Right lung (tissue), 5 donors: ENCODE data around the gene ACOT7. TPM values are rescaled to one million over a fixed set of nuclear protein-coding genes. Genes with fewer than 3 reads are reported as not detected.
A peak's percentile ranks its signal among the peaks of the same experiment; 100 is the strongest.

Experiments used
- DNase-seq, 2 donors: peaks; one replicate each; pipeline ENCODE4 v3.0.0-alpha.2; 2013
- polyA plus RNA-seq, 5 donors: library from polyadenylated mRNA; unstranded; fragments of 120-200 nt; gene quantifications; one replicate each; pipeline versions ENCODE4 v1.2.1 to v1.2.3, GENCODE V29; 2013; ENCODE audit warnings: inconsistent platforms in 1 of 5, low replicate concordance in 1 of 5; ENCODE audit not compliant: insufficient read length in 5 of 5, insufficient read depth in 1 of 5

ACOT7 gene
- polyA plus RNA-seq, 5 donors: 11.7 to 17.0 (median 14.4) TPM

DNA sequence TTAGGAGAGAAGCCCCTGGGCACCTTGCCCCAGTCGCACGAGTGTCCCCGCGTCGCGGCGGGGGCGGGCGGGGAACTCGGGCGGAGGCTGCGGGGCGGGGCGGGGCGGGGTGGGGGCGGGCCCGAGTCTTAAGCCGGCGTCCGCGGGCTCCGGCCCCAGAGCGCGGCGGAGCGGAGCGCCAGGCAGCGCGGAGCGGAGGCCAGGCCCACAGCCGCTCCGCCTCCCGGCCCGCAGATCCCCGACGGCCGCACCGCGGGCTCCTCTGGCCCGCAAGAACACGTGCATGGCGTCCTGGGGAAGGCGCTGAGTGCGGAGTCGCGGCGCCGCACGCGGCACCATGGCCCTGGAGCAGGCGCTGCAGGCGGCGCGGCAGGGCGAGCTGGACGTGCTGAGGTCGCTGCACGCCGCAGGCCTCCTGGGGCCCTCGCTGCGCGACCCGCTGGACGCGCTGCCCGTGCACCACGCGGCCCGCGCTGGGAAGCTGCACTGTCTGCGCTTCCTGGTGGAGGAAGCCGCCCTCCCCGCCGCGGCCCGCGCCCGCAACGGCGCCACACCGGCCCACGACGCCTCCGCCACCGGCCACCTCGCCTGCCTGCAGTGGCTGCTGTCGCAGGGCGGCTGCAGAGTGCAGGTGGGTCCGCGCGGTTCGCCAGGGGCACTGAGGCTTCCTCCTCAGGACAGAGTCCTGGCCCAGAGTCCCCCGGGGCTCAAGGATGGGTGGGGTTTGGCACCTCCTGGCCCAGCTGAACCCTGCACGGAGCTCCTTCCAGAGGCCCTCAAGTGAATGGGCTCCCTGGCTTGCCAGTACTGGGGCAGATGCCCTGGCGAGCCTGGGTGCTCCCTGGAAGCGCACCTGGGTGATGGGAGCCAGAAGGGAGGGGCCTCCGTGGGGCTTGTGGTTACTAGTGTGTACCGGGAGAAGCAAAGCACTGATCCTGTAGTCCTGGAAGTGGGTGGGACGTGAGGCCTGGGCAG, 31.3 kb upstream of the ACOT7 start, which contains the start of gene ESPN:
Gene ESPN (plus strand): TSS at position 158 of the 975 bp plus-strand sequence. CDS start 180 bp downstream, at position 338.
- DNase-seq: no peak

DNA sequence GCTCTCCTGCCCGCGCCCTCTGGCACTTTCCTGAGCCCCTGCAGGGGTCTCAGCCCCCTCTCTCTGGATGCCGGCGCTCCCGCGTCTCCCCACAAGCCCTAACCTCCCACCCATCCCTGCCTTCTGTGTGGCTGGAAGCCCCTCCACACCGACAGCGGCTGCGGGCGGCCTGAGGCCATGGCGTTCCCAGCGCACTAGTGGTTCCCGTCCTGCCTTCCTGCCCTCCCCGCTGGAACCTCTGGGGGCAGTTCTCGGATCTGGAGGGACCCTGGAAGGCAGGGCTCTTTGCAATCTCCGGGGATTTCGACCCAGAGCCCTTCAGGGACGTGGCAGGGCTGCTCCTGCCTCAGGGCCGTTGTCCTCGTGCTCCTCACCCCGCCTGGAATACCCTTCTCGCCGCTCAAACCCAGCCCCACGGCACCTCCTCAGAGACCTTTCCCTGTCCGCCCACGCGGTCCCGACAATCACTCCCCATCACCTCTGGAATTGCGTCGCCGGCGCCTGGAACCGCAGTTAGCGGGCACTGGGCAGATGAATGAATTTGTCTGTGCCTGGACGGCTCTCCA, 30.5 kb upstream of the ACOT7 start:
- no peak for DNase-seq

DNA sequence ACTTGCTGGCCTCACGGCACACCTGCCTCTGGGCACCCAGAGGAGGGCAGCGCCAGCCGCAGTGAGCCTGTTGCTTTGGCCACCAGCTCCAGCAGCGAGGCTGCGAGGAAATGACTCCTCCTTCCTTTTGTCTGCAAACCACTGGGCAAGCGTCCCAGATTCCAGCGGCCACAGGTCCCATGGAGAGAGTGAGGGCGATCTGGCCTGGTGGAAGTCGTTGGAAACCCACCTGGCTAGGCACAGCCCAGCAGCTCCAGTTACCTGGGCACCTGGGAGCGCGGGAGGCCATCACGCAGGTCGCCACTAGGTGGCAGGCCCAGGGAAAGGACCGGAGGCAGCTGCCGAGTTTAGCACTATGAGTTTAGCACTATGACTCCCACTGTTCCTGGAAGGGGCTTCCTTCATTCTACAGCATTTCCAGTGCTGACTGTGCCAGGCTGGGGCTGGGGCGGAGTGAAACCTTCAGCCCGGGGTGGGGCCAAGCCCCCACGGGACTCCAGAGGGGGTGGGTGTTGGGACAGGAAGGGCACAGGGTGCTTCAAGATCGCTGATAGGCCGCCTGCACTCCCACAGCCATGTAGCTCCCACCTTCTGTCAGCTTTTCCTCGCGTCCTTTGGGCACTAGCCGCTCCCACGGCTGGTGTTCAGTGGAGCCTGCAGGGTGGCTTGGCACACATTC, 29.9 kb upstream of the ACOT7 start:
- peak in 1 of 2 donors; percentile 17 for DNase-seq

DNA sequence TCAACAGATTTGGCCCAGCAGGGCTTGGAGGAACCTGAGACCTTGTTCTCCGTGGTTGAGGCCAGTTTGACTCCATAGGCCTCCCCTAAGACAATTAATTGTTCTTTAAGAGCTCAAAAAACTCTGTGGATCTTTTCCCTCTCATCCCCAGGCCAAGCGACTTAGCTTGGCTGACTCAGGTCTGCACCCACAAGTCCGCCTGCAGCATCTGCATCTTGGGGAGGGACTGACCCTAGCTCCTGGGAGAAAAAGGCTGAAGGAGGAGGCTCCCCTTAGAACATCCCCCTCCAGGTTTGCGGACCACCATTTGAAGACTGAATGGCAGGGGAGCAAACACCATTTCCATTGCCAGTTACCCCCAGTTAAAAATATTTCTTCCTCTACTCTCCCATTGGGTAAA, 27.7 kb upstream of the ACOT7 start:
- DNase-seq: no peak

DNA sequence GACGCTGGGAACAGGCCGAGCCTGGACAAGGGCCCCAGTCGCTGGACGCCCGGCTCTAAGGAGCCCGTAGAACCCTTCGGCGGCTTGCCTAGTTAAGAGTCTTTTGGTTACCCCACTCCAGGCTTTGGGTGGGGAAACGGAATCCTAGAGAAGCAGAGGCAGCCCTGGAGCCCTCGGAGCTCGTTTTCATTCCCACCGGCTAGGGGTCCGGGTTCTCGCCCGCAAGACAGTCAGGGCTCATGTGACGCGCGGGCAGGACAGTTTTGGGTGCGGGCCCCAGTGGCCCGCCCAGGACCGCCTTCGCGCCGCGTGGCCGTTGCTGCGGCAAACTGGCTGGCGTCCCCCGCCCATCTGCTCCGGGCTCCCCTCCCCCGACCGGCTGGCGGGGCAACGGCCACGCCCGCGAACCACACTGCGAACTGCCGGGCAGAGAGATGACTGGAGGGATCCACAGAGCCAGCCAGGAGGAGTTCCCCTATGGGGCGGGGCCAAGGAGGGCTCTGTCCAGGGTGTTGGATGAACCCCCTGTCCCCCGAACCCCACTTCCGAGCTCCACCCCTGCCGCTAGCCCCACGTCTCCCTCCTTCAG, 27.0 kb upstream of the ACOT7 start:
- no peak for DNase-seq

DNA sequence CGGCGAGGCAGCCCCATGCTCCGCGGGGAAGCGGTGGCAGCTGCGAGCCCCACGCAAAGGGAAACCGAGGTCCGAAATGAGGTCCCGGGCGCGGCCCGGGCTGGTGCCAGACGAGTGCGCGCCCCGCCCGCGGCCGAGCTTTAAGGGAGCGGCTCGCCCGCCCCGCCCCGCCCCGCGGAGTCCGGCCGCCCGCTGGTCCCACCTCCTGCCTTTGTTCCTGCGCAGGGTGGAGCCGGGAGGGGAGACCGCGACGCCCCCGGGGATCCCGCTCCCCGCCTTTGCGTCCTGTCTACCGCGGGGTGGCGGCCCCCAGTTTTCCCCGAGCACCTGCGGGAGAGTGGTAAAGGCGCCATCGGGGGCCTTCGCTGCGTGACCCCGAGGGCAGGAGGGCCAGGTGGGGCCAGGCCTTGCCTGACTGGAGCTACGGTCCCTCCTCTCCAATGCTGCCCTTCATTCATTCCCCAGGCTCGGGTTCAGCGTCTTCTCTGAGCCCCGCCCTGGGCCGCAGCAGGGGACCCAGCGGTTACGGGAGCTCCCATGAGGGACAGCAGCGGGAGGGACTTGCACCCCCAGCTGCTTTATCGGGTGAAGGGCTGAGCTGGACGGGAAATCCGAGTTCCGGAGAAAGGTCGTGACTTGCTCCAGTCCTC, 26.4 kb upstream of the ACOT7 start, which contains the start of gene HES2:
Gene HES2 (minus strand): TSS at position 116 of the 650 bp plus-strand sequence. CDS start 99 bp downstream, at position 17.
- no peak for DNase-seq

DNA sequence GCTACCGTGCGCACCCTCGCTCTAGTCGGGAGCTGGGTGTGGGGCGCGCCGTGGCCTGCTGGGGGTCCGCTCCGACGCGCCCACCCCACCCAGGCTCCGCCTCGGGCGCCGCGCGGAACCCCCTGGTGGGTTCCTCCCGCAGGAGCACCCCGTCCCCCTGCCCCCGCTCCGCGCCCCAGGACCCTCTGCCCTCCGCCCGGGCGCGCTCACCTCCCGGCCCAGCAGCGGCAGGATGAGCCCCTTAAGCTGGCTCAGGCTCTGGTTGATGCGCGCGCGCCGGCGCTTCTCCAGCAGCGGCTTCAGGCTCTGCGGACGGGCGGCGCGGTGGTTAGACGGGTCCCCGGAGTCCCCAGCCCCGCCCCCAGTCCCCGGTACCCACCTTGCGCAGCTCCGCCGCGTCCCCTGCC, 25.8 kb upstream of the ACOT7 start:
- DNase-seq: no peak

DNA sequence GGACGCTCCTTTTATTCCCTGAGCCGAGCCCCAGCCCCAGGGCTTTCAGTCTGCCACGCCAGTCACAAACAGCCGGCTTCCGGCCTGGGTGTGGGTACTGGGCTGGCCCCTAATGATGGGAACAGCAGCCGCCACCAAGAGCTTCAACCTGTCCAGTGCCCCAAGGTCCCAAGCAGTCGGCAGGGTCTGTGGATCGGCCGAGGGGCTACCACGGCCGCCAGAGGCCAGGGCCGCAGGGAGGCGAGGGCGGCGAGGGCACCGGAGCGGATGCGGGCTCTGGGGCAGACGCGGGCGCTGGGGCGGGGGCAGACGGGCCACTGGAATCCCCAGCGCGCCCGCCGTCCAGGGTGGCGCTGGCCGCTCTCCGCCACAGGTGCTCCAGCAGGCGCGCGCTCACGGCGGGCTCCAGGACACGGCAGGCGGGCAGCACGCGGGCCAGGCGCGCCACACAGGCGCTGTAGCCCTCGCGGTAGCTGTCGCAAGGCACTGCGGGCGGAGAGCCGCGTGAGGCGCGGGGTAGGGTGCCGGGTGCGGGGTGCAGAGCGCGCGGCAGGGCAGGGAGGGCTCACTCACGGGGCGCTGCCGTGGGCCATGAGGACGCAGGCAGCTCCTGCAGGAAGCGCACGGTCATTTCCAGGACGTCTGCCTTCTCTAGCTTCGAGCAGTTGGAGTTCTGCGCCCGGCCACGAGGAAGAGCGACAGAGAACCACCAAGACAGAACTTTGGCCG, 25.3 kb upstream of the ACOT7 start:
- DNase-seq: no peak

DNA sequence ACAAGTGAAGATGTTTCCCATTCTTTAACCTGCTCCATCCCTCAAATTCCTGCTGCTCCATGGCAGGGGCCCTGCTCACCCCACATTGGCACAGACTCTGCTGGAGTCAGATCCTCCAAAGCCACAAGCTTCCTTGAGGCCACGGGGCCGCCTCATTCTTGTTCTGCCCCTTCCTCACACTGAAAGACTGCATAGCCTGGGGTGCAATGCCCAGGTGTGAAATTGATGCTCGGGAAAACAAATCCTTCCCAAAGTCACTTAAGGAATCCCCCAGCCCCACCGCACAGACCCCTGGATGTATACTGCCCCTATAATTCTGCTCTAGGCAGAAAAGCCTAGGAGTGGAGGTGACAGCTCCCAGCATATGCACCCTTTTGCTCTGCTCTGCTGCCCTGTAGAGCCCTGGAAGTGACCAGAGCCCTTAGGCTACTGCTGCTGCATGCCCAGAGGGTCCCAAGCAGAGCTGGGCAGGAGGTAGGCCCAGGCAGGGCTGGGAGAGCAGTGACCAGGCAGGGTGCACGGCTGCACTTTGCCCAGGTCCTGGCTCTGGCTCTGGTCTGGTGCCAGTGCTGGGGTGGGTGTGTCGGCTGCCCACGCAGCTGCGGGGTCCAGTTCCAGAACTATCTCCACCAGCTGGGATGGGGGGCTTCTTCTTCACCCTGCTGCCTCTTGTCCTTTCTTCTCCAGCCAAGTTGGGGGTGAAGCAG, 24.5 kb upstream of the ACOT7 start:
- DNase-seq: no peak

DNA sequence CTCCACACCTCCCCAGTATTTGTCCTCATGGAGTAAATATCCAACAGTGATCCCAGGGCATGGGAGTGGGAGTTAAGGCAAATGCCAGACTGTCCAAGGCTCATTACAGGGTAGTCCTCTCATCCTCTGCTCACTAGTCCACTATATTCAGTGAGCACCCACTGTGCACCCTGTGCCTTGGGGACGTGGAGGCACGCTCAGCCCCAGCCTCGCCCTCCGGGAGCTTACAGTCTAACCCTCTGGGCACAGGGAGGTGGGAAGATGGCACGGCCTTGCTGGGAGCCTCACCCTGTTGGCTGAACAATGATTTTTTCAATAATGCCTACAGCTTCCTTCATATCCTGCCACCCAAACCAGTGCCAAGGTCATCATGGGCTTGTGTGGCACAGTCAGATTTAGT, 23.3 kb upstream of the ACOT7 start:
- DNase-seq: no peak

DNA sequence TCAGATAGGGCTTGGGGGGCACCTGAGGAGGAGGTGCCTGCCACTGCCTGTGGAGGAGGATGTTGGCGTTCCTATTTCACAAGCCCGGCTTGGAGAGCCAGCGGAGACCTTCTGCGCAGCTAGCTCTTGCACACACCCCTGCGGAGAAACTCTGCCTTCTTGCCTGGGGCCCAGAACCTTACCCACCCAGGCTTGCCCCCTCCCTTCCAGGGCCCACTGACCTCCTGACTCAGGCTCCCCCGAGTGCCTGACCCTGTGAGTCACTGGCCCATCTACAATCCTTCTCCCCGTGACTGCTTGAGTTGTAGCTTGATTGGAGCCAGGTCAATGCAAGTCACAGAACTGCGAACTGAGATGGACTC, 22.7 kb upstream of the ACOT7 start:
- no peak for DNase-seq

DNA sequence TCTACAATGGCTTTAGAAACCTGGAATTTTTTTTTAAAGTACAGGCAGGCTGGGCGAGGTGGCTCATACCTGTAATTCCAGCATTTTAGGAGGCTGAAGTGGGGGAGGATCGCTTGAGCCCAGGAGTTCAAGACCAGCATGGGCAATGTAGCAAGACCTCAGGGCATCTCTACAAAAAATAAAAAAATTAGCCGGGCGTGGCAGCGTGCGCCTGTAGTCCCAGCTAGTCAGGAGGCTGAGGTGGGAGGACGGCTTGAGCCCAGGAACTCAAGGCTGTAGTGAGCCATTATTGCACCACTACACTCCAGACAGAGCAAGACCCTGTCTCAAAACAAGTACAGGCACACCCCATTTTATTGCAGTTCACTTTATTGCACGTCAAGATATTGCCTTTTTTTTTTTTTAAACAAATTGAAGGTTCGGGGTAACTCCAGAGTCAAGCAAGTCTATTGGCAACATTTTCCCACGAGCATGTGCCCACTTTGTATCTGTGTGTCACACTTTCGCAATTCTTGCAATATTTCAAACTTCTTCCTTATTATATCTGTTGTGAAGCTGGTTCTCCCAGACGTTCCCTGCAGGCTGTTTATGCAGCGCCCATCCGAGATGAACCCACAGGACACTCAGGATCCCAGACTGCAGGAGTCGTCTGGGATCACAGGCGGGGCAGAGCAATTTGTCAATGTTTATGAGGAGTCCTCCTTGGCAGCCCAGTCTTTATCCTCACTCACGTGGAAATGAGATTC, 21.5 kb upstream of the ACOT7 start:
- DNase-seq: no peak

DNA sequence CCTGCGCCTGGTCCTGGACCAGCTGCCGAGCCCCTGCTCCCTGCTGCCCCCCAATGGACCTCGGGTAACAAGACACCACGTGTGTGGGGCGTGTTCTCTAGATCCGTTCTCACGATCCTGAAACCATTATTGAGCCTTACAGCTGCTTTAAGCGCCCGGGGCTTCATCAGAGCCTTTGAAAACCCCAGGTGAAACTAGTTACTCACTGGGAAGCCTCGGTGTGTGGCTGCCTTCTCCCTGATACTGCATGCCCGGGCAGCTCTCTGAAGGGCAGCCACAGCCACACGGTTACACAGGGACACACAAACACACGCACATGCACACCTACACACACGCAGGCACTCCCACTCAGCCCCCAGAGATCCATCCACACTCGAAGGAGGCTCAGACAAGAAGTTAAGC, 20.9 kb upstream of the ACOT7 start:
- no peak for DNase-seq

DNA sequence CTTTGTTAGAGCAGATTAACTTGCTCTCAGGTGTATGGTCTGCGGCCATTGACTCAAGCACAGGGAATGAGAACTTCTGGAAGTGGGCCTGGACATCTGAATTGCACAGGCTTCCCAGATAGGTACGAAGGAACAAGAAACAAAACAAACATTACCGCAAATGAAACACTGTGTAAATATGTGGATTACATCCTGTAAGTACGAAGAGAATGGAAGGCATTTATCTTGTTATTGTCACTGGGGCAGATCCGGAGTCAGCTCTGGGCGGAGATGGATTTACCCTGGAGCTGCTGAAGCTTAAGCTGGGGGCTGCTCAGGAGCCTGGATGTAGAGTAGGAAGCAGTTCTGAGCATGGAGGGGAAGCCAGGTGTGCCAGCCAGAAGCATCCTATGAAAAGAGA, 19.3 kb upstream of the ACOT7 start:
- DNase-seq: no peak

DNA sequence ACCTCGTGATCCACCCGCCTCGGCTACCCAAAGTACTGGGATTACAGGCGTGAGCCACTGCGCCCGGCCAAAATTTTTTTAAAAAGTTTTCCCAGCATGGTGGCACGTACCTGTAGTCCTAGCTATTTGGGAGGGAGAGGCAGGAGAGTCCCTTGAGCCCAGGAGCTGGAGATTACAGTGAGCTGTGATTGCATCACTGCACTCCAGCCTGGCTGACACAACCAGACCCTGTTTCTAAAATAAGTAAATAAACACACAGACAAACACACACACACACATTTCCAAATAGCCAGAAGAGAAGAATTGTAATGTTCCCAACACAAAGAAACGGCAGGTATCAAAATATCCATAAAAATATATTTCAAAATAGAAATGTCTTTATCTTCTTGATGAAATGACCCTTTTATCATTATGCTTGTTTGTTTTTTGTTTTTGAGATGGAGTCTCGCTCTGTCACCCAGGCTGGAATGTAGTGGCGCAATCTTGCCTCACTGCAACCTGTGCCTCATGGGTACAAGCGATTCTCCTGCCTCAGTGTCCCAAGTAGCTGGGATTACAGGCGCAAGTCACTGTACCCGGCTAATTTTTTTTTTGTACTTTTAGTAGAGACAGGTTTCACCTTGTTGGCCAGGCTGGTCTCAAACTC, 16.8 kb upstream of the ACOT7 start:
- no peak for DNase-seq

DNA sequence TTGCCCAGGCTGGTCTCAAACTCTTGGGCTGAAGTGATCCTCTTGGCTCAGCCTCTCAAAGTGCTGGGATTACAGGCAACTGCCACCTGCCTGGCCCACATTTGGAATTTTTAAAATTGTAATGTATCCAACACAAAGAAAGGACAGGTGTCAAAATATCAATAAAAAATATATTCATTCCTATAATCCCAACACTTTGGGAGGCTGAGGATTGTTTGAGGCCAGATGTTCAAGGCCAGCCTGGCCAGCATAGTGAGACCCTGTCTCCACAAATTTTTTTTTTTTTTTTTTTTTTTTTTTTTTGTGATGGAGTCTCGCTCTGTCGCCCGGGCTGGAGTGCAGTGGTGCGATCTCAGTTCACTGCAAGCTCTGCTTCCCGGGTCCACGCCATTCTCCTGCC, 16.2 kb upstream of the ACOT7 start:
- DNase-seq: no peak

DNA sequence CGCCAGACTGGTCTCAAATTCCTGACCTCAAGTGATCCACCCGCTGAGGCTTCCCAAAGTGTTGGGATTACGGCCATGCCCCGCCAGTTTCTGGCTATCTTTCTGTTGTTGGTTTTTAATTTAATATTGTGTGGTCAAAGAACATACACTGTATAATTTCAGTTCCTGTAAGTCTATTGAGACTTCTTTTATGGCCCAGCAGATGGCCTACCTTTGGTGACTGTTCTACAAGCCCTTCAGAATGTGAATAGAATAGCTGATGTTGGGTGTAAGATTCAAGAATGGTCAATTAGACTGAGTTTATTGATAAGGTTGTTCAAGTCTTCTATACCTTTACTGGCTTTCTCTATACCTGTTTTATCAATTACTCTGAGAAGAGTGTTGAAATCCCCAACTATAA, 15.5 kb upstream of the ACOT7 start:
- DNase-seq: no peak

DNA sequence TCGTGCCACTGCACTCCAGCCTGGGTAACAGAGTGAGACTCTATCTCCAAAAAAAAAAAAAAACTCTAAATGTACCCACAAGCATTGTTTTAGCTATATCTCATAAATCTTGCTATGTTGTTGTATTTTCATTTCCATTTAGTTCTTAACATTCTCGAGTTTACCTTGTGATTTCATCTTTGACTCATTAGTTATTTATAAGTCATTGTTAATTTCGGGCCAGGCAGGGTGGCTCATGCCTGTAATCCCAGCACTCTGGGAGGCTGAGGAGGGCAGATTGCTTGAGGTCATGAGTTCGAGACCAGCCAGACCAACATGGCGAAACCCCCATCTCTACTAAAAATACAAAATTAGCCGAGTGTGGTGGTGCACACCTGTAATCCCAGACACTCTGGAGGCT, 14.5 kb upstream of the ACOT7 start:
- DNase-seq: no peak

DNA sequence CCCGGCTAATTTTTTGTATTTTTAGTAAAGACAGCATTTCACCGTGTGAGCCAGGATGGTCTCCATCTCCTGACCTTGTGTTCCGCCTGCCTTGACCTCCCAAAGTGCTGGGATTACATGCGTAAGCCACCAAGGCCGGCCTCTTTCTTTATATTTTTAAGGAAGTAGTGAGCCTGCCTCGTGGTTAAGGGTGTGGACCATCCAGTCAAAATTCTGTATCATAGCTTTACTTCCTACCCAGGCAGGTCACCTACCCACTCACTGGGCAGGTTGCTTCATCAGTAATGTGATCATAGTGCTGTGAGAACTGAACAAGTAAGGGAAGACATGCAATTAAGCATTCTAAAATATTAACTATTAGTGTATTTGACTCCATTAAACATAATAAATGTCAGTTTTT, 8.1 kb upstream of the ACOT7 start:
- DNase-seq: no peak
